Measurements from ENCODE around the gene LMX1A.

Gene LMX1A

DNA sequence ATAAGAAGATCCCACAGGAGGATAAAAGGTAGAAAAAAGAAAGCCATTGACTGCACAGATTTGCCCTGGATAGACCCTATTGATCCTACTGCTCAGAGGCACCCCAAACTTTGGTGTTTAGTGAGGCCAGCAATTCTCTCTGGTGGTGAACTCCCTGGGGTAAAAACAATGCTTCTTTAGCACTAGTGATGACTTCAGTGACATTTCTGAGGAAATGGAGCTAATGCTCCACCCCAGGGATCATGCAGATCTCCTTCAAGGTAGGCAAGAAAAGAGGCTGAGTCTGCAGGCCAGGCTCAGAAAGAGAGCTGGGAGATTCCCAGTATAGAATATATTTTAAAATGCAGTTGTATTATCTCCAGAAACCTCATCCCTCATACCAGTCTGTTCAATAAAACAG lies 140.3 kb downstream of the LMX1A start:
- TF ChIP-seq, protein P1, sequence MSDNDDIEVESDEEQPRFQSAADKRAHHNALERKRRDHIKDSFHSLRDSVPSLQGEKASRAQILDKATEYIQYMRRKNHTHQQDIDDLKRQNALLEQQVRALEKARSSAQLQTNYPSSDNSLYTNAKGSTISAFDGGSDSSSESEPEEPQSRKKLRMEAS (IDR thresholded peaks at IDR 0.05): no peak
- TF ChIP-seq CEBPB (IDR thresholded peaks at IDR 0.05): no peak
- TF ChIP-seq ZBTB7A (IDR thresholded peaks at IDR 0.05; ENCODE audit: low read depth): no peak
- no peak for TF ChIP-seq NFIC (IDR thresholded peaks at IDR 0.05)
- no peak for TF ChIP-seq TCF12 (IDR thresholded peaks at IDR 0.05; ENCODE audit: low read depth)
- TF ChIP-seq, protein P2, sequence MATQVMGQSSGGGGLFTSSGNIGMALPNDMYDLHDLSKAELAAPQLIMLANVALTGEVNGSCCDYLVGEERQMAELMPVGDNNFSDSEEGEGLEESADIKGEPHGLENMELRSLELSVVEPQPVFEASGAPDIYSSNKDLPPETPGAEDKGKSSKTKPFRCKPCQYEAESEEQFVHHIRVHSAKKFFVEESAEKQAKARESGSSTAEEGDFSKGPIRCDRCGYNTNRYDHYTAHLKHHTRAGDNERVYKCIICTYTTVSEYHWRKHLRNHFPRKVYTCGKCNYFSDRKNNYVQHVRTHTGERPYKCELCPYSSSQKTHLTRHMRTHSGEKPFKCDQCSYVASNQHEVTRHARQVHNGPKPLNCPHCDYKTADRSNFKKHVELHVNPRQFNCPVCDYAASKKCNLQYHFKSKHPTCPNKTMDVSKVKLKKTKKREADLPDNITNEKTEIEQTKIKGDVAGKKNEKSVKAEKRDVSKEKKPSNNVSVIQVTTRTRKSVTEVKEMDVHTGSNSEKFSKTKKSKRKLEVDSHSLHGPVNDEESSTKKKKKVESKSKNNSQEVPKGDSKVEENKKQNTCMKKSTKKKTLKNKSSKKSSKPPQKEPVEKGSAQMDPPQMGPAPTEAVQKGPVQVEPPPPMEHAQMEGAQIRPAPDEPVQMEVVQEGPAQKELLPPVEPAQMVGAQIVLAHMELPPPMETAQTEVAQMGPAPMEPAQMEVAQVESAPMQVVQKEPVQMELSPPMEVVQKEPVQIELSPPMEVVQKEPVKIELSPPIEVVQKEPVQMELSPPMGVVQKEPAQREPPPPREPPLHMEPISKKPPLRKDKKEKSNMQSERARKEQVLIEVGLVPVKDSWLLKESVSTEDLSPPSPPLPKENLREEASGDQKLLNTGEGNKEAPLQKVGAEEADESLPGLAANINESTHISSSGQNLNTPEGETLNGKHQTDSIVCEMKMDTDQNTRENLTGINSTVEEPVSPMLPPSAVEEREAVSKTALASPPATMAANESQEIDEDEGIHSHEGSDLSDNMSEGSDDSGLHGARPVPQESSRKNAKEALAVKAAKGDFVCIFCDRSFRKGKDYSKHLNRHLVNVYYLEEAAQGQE (IDR thresholded peaks at IDR 0.05; ENCODE audit: low read depth): no peak
- TF ChIP-seq RAD21 (IDR thresholded peaks at IDR 0.05; ENCODE audit: low read depth): no peak
- no peak for TF ChIP-seq YY1 (IDR thresholded peaks at IDR 0.05; ENCODE audit: low read depth)
- TF ChIP-seq TAF1 (IDR thresholded peaks at IDR 0.05; ENCODE audit: low read depth): no peak
- TF ChIP-seq EP300 (IDR thresholded peaks at IDR 0.05; ENCODE audit: borderline replicate concordance): no peak
- no peak for TF ChIP-seq CREB1 (IDR thresholded peaks at IDR 0.05; ENCODE audit: low read depth)
- TF ChIP-seq EGR1 (IDR thresholded peaks at IDR 0.05): no peak
- no peak for TF ChIP-seq FOXM1 (IDR thresholded peaks at IDR 0.05; ENCODE audit: borderline replicate concordance, low read depth)
- no peak for TF ChIP-seq TEAD4 (IDR thresholded peaks at IDR 0.05)
- TF ChIP-seq, protein P3, sequence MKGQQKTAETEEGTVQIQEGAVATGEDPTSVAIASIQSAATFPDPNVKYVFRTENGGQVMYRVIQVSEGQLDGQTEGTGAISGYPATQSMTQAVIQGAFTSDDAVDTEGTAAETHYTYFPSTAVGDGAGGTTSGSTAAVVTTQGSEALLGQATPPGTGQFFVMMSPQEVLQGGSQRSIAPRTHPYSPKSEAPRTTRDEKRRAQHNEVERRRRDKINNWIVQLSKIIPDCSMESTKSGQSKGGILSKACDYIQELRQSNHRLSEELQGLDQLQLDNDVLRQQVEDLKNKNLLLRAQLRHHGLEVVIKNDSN (IDR thresholded peaks at IDR 0.05): no peak

DNA sequence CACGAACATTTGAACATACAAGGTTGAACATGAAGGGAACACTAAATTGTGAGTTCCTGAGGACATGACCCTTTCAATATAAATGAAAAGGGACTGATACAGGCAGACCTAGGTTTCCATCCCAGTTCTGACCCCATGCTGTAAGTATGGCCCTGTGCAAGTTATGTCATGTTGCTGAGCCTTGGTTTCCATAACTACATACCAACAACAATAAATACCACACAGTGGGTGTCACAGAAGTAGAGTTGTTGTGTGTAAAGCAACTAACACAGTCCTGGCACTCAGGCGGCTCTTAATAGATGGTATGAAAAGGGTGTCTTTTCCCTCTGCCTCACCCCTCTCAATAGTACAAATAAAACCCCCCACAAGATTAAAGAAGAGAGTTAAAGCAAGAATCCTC lies 140.8 kb downstream of the LMX1A start:
- no peak for TF ChIP-seq FOXM1 (IDR thresholded peaks at IDR 0.05; ENCODE audit: borderline replicate concordance, low read depth)
- TF ChIP-seq, protein P1 (IDR thresholded peaks at IDR 0.05): no peak
- TF ChIP-seq, protein P3 (IDR thresholded peaks at IDR 0.05): no peak

DNA sequence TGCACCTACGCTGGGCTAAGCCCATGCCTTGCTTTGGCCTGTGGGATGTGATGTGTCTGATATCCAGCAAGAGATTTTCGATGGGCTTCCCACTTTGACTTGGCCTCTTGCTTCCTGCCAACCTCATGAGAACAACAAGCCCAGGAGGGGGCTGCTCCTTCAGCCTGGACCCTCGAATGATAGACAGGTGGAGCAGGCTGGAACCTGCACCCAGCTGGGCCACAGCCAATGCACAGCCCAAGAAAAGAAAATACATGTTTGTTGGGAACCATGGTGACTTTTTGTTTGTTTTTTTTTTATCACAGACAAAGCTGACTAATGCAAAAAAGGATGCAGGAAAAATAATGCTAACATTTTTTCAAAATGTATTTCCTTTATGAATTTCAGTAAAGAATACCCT lies 144.3 kb downstream of the LMX1A start:
- TF ChIP-seq, protein P1 (IDR thresholded peaks at IDR 0.05): no peak
- TF ChIP-seq, protein P2 (IDR thresholded peaks at IDR 0.05; ENCODE audit: low read depth): no peak
- TF ChIP-seq TAF1 (IDR thresholded peaks at IDR 0.05; ENCODE audit: low read depth): no peak
- no peak for TF ChIP-seq TEAD4 (IDR thresholded peaks at IDR 0.05)
- no peak for TF ChIP-seq TCF12 (IDR thresholded peaks at IDR 0.05; ENCODE audit: low read depth)
- TF ChIP-seq EGR1 (IDR thresholded peaks at IDR 0.05): no peak
- no peak for TF ChIP-seq FOXM1 (IDR thresholded peaks at IDR 0.05; ENCODE audit: borderline replicate concordance, low read depth)
- TF ChIP-seq NFIC (IDR thresholded peaks at IDR 0.05): no peak
- no peak for TF ChIP-seq YY1 (IDR thresholded peaks at IDR 0.05; ENCODE audit: low read depth)
- TF ChIP-seq RAD21 (IDR thresholded peaks at IDR 0.05; ENCODE audit: low read depth): no peak
- TF ChIP-seq CEBPB (IDR thresholded peaks at IDR 0.05): no peak

- TF ChIP-seq NFIC (IDR thresholded peaks at IDR 0.05) (no peak), EP300 (IDR thresholded peaks at IDR 0.05; ENCODE audit: borderline replicate concordance) (no peak), RAD21 (IDR thresholded peaks at IDR 0.05; ENCODE audit: low read depth) (no peak), CEBPB (IDR thresholded peaks at IDR 0.05) (no peak), FOXM1 (IDR thresholded peaks at IDR 0.05; ENCODE audit: borderline replicate concordance, low read depth) (no peak), YY1 (IDR thresholded peaks at IDR 0.05; ENCODE audit: low read depth) (no peak), EGR1 (IDR thresholded peaks at IDR 0.05) (no peak), TCF12 (IDR thresholded peaks at IDR 0.05; ENCODE audit: low read depth) (no peak), ZBTB7A (IDR thresholded peaks at IDR 0.05; ENCODE audit: low read depth) (no peak), CREB1 (IDR thresholded peaks at IDR 0.05; ENCODE audit: low read depth) (no peak)
Observed at GRCh38 chr1:165207853-165208515, 148.5 kb downstream of the LMX1A start.

DNA sequence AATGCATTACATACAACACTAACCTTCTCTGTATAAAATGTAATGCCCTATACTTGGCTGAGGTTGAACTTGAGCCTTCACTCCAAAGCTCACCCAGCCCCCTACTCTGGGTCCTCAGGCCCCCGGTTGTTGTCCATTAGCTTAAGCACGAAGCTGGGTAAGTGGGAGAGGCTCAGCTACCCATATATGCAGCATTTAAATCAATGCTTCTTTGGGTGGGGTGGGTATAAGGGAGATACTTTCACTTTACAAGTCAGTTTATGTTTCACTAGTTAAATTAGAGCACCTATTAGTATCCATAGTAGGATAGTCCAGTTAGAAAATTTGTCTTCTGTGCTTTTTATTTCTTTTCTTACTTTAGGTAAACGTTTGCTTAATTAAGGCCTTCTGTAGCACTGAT lies 151.4 kb downstream of the LMX1A start:
- TF ChIP-seq NFIC (IDR thresholded peaks at IDR 0.05) (no peak), RAD21 (IDR thresholded peaks at IDR 0.05; ENCODE audit: low read depth) (no peak), TCF12 (IDR thresholded peaks at IDR 0.05; ENCODE audit: low read depth) (no peak), ZBTB7A (IDR thresholded peaks at IDR 0.05; ENCODE audit: low read depth) (no peak), EGR1 (IDR thresholded peaks at IDR 0.05) (no peak)
- TF ChIP-seq, protein P1 (IDR thresholded peaks at IDR 0.05): no peak
